AG04450 (cell line): ENCODE measurements around the gene UGT3A1. TPM values are rescaled to one million over a fixed set of nuclear protein-coding genes. Genes with fewer than 3 reads are reported as not detected.

Experiments
- CTCF ChIA-PET: fragments of 300-600, 350-600 bp; formaldehyde crosslinking; extraction: SDS; loops from one replicate; lab custom pipeline; 2022; ENCODE audit warnings: antibody characterized with exemption, inconsistent platforms; lab: Charles Lee
- POLR2A ChIA-PET: fragments of 350-600 bp; formaldehyde crosslinking; extraction: SDS; loops from one replicate; lab custom pipeline; 2021; ENCODE audit warnings: antibody characterized with exemption, inconsistent platforms; lab: Yijun Ruan, JAX
- DNase-seq: peaks from one replicate; pipeline ENCODE4 v3.0.0-alpha.2; 2011; ENCODE audit warnings: low read depth, low spot score
- H3K27ac ChIP-seq: one replicate; pipeline ENCODE4 v1.5.1; 2012; ENCODE audit warnings: low read depth, low read length, control low read depth
- H3K27me3 ChIP-seq: one replicate; pipeline ENCODE4 v1.6.0; 2012; ENCODE audit warnings: low read length; ENCODE audit not compliant: control insufficient read depth, insufficient read depth
- H3K4me3 ChIP-seq: 2 replicates; pipeline ENCODE4 v1.5.1; 2011; ENCODE audit warnings: mild to moderate bottlenecking, low read depth, low read length, control low read depth
- H3K9me3 ChIP-seq: 2 replicates; pipeline ENCODE4 v1.5.1; 2012; ENCODE audit warnings: low read length; ENCODE audit not compliant: control insufficient read depth, insufficient read depth
- polyA plus RNA-seq: library from polyadenylated mRNA; depleted of rRNA; stranded (reverse); fragments of >200 nt; gene quantifications from 2 replicates; pipeline ENCODE4 v1.2.3, GENCODE V29; 2011
- TF ChIP-seq, protein P1 (sequence below): IDR thresholded peaks from 2 replicates; pipeline ENCODE4 v1.5.1; 2011; ENCODE audit warnings: low read depth, low read length, control low read depth, inconsistent platforms

UGT3A1 gene
- polyA plus RNA-seq, 1 experiment: not detected

DNA sequence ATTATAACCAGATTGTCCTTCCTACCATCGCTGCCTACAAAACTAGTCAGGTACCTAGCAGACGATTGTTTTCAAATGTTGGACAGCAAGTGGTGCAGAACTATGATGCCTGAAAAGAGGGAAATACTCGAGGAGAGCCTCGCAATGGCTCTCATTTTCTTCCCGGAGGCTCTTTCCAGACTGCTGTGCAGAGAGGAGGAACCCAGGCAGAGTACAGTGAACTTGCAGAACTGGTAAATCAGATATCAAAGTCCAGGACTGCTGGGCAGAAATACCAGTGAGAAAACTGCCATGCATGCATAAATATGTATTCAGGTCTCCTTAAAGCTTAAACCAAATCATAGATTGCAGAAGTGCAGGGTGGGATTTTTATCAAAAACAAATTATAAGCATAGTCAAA lies 26.4 kb upstream of the UGT3A1 start:
- DNase-seq: no peak
- Histone ChIP-seq H3K9me3 (no peaks in the 10 kb centered on the region), H3K4me3 (no peak overlapping the region), H3K27ac (no peak overlapping the region), H3K27me3 (no peaks in the 10 kb centered on the region)
- TF ChIP-seq, protein P1, sequence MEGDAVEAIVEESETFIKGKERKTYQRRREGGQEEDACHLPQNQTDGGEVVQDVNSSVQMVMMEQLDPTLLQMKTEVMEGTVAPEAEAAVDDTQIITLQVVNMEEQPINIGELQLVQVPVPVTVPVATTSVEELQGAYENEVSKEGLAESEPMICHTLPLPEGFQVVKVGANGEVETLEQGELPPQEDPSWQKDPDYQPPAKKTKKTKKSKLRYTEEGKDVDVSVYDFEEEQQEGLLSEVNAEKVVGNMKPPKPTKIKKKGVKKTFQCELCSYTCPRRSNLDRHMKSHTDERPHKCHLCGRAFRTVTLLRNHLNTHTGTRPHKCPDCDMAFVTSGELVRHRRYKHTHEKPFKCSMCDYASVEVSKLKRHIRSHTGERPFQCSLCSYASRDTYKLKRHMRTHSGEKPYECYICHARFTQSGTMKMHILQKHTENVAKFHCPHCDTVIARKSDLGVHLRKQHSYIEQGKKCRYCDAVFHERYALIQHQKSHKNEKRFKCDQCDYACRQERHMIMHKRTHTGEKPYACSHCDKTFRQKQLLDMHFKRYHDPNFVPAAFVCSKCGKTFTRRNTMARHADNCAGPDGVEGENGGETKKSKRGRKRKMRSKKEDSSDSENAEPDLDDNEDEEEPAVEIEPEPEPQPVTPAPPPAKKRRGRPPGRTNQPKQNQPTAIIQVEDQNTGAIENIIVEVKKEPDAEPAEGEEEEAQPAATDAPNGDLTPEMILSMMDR: no peak
- ChIA-PET CTCF (no interaction called here), POLR2A (no interaction called here)

DNA sequence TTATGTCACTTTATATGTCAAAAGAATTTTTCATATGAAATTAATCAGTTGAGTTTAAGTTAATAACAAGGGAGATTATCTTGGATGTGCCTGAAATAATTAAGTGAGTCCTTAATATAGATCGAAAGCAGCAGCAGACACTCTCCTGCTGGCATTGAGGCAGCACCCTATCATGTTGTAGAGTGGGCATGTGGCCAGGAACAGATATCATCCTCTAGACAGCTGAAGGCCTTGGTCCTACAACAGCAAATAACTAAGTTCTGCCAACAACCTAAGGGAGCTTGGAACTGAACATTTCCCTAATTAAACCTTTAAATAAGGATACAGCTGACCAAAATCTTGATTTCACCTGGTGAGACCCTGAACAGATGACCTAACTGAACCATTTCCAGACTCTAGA lies 25.8 kb upstream of the UGT3A1 start:
- Histone ChIP-seq H3K9me3 (no peaks in the 10 kb centered on the region), H3K4me3 (no peak overlapping the region), H3K27ac (no peak overlapping the region), H3K27me3 (no peaks in the 10 kb centered on the region)
- CTCF ChIA-PET: no interaction called here
- TF ChIP-seq, protein P1: no peak
- DNase-seq: no peak
- POLR2A ChIA-PET: no interaction called here

DNA sequence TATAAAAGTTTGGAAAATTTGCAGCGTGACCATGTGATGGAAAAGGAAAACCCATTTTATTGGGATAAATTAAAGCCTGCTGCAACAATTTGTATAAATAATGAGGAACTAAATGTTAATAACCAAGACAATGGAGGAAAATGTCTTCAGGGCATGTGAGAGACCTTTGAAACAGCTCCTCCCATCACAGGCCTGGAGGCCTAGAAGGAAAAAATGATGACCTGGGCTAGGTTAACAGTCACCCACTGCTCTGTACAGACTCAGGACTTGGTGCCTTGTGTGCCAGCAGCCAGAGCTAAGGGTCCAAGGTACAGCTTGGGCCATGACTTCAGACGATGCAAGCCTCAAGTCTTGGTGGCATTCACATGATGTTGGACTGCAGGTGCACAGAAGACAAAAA lies 22.0 kb upstream of the UGT3A1 start:
- Histone ChIP-seq H3K9me3 (no peaks in the 10 kb centered on the region), H3K4me3 (no peak overlapping the region), H3K27me3 (no peaks in the 10 kb centered on the region), H3K27ac (no peak overlapping the region)
- TF ChIP-seq, protein P1: no peak
- no peak for DNase-seq
- POLR2A ChIA-PET: no interaction called here
- CTCF ChIA-PET: no interaction called here

DNA sequence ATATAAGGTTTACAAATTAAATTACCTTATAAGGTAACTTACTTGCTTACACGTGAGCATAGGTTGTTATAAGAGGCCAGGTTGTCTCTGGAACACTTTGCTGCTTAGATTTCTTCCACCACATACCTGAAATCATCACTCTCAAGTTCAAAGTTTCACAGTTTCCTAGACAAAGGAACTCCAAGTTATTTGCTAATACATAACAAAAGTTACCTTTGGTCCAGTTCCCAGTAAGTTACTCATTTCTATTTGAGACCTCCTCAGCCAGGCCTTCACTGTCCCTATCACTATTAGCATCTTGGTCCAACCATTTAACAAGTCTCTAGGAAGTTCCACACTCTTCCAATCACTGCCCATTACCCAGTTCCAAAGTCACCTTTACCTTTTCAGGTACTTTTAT lies 18.5 kb upstream of the UGT3A1 start:
- Histone ChIP-seq H3K27ac (no peak overlapping the region), H3K27me3 (no peaks in the 10 kb centered on the region), H3K4me3 (no peak overlapping the region), H3K9me3 (no peaks in the 10 kb centered on the region)
- POLR2A ChIA-PET: no interaction called here
- TF ChIP-seq, protein P1: no peak
- CTCF ChIA-PET: no interaction called here
- no peak for DNase-seq

DNA sequence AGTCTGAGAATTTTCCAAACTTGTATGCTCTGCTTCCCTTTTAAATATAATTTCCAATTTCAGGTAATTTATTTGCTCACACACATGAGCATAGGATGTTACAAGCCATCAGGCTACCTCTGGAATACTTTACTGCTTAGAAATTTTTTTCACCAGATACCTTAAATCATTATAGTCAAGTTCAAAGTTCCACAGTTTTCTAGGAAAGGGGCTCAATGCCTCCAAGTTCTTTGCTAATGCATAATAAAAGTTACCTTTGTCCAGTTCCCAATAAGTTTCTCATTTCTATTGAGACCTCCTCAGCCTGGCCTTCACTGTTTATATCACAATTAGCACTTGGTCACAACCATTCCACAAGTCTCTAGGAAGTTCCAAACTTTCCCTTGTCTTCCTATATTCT lies 16.2 kb upstream of the UGT3A1 start:
- no peak overlapping the region for H3K27ac ChIP-seq
- no peak overlapping the region for H3K4me3 ChIP-seq
- H3K9me3 ChIP-seq: no peaks in the 10 kb centered on the region
- POLR2A ChIA-PET: no interaction called here
- DNase-seq: no peak
- TF ChIP-seq, protein P1: no peak
- CTCF ChIA-PET: no interaction called here
- H3K27me3 ChIP-seq: no peaks in the 10 kb centered on the region
